ENCODE results near the gene WWC1. TPM values are rescaled to one million over a fixed set of nuclear protein-coding genes. Genes with fewer than 3 reads are reported as not detected.

The WWC1 gene
- total and polyA plus RNA-seq, 9 of the 15 experiments (the other 6 are each of a cell fraction or from before 2014, with no cell fraction given): under 0.01 to 0.54 (median 0.42) TPM; not detected in 6

DNA sequence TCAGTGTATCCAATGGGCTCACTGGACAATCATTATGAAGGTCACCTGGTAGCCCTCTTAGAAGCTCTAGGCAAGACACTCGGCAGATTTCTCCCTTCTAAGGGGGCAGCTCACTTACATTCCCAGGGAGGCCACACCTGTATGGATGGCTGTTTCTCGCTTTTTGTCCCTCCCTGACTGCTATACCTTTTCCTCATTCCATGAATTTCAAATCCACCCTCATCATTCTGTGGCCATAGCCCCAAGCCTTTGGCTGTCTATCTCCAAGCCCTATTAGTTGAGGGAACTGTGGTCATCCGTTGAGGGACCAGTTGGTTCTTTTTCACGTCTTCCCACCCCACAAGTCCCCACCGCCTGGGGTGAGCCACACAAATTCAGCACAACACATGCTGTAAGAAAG is 109.8 kb downstream of the WWC1 start:
- FAIRE-seq (no peak), DNase-seq (ENCODE audit: extremely low read depth in 1 of 4, low spot score in 3 of 4) (no peak), ATAC-seq (no peak)
- H3K27ac ChIP-seq (ENCODE audit: extremely low read depth, low read depth, low read length): no peak overlapping the region
- no peak overlapping the region for H3K9ac ChIP-seq (ENCODE audit: insufficient read depth in 1 of 2, low read depth in 2 of 2, low read length in 2 of 2)
- intact Hi-C loops (cut with micrococcal nuclease) (no loop called here), in situ Hi-C loops (cut with MboI) (no loop called here)
- no peaks in the 10 kb centered on the region for H3K36me3 ChIP-seq (ENCODE audit: control insufficient read depth, insufficient read depth, low read length)
- no peaks in the 10 kb centered on the region for H3K9me3 ChIP-seq (replicated peaks; ENCODE audit: control insufficient read depth, insufficient read depth, low read depth, low read length)
- WGBS (ENCODE audit: insufficient coverage, low coverage, missing lambda C conversion rate): 5% methylated on average over 5 of the region's 5 CpGs
- no peak overlapping the region for H2AFZ ChIP-seq (ENCODE audit: low read depth, low read length)
- H4K20me1 ChIP-seq (replicated peaks; ENCODE audit: control insufficient read depth, insufficient read depth, low read length): no peaks in the 10 kb centered on the region
- ChIA-PET CTCF (ENCODE audit: low intra/inter-chr PET ratio) (no interaction called here), POLR2A (interaction anchor here (0.6 kb wide), 2 partner anchors 405 to 1651 kb away, joined by 5 read pairs; no protein-coding TSS in a partner anchor)
- H3K79me2 ChIP-seq (ENCODE audit: control insufficient read depth, insufficient read depth, low read length): no peaks in the 10 kb centered on the region
- no peak overlapping the region for H3K4me2 ChIP-seq (ENCODE audit: insufficient read depth, low read length)
- no peak overlapping the region for H3K4me3 ChIP-seq
- no peaks in the 10 kb centered on the region for H3K9me1 ChIP-seq (ENCODE audit: control insufficient read depth, insufficient read depth, low read length)
- H3K4me1 ChIP-seq (replicated peaks in 1 of 2; ENCODE audit: control insufficient read depth in 2 of 2, insufficient read depth in 2 of 2, low read length in 2 of 2): no peaks in the 10 kb centered on the region
- H3K27me3 ChIP-seq (ENCODE audit: control insufficient read depth in 2 of 2, insufficient read depth in 2 of 2, low read length in 2 of 2): peaks cover 4 to 19% of the 10 kb centered on the region in 2 experiments; a peak in 3 of 5 replicates
- no TSS peak for BruUV-seq (replicated peaks)
- TF ChIP-seq, protein P1, sequence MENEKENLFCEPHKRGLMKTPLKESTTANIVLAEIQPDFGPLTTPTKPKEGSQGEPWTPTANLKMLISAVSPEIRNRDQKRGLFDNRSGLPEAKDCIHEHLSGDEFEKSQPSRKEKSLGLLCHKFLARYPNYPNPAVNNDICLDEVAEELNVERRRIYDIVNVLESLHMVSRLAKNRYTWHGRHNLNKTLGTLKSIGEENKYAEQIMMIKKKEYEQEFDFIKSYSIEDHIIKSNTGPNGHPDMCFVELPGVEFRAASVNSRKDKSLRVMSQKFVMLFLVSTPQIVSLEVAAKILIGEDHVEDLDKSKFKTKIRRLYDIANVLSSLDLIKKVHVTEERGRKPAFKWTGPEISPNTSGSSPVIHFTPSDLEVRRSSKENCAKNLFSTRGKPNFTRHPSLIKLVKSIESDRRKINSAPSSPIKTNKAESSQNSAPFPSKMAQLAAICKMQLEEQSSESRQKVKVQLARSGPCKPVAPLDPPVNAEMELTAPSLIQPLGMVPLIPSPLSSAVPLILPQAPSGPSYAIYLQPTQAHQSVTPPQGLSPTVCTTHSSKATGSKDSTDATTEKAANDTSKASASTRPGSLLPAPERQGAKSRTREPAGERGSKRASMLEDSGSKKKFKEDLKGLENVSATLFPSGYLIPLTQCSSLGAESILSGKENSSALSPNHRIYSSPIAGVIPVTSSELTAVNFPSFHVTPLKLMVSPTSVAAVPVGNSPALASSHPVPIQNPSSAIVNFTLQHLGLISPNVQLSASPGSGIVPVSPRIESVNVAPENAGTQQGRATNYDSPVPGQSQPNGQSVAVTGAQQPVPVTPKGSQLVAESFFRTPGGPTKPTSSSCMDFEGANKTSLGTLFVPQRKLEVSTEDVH (IDR thresholded peaks at IDR 0.05; ENCODE audit: low read depth, partially characterized antibody): no peak
- TF ChIP-seq ZNF354B (CRISPR knock-in tag; IDR thresholded peaks at IDR 0.05): no peak
- TF ChIP-seq, protein P2, sequence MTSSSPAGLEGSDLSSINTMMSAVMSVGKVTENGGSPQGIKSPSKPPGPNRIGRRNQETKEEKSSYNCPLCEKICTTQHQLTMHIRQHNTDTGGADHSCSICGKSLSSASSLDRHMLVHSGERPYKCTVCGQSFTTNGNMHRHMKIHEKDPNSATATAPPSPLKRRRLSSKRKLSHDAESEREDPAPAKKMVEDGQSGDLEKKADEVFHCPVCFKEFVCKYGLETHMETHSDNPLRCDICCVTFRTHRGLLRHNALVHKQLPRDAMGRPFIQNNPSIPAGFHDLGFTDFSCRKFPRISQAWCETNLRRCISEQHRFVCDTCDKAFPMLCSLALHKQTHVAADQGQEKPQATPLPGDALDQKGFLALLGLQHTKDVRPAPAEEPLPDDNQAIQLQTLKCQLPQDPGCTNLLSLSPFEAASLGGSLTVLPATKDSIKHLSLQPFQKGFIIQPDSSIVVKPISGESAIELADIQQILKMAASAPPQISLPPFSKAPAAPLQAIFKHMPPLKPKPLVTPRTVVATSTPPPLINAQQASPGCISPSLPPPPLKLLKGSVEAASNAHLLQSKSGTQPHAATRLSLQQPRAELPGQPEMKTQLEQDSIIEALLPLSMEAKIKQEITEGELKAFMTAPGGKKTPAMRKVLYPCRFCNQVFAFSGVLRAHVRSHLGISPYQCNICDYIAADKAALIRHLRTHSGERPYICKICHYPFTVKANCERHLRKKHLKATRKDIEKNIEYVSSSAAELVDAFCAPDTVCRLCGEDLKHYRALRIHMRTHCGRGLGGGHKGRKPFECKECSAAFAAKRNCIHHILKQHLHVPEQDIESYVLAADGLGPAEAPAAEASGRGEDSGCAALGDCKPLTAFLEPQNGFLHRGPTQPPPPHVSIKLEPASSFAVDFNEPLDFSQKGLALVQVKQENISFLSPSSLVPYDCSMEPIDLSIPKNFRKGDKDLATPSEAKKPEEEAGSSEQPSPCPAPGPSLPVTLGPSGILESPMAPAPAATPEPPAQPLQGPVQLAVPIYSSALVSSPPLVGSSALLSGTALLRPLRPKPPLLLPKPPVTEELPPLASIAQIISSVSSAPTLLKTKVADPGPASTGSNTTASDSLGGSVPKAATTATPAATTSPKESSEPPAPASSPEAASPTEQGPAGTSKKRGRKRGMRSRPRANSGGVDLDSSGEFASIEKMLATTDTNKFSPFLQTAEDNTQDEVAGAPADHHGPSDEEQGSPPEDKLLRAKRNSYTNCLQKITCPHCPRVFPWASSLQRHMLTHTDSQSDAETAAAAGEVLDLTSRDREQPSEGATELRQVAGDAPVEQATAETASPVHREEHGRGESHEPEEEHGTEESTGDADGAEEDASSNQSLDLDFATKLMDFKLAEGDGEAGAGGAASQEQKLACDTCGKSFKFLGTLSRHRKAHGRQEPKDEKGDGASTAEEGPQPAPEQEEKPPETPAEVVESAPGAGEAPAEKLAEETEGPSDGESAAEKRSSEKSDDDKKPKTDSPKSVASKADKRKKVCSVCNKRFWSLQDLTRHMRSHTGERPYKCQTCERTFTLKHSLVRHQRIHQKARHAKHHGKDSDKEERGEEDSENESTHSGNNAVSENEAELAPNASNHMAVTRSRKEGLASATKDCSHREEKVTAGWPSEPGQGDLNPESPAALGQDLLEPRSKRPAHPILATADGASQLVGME (CRISPR knock-in tag; IDR thresholded peaks at IDR 0.05): no peak
- TF ChIP-seq ZNF175 (CRISPR knock-in tag; IDR thresholded peaks at IDR 0.05; ENCODE audit: low read depth): no peak
- TF ChIP-seq RBM14 (IDR thresholded peaks at IDR 0.05; ENCODE audit: borderline replicate concordance, insufficient read depth, low read depth, low read length): no peak
- TF ChIP-seq, protein P3, sequence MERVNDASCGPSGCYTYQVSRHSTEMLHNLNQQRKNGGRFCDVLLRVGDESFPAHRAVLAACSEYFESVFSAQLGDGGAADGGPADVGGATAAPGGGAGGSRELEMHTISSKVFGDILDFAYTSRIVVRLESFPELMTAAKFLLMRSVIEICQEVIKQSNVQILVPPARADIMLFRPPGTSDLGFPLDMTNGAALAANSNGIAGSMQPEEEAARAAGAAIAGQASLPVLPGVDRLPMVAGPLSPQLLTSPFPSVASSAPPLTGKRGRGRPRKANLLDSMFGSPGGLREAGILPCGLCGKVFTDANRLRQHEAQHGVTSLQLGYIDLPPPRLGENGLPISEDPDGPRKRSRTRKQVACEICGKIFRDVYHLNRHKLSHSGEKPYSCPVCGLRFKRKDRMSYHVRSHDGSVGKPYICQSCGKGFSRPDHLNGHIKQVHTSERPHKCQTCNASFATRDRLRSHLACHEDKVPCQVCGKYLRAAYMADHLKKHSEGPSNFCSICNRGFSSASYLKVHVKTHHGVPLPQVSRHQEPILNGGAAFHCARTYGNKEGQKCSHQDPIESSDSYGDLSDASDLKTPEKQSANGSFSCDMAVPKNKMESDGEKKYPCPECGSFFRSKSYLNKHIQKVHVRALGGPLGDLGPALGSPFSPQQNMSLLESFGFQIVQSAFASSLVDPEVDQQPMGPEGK (CRISPR knock-in tag; IDR thresholded peaks at IDR 0.05; ENCODE audit: borderline replicate concordance): no peak
- no peak for TF ChIP-seq NFIC (IDR thresholded peaks at IDR 0.05)
- TF ChIP-seq, protein P4, sequence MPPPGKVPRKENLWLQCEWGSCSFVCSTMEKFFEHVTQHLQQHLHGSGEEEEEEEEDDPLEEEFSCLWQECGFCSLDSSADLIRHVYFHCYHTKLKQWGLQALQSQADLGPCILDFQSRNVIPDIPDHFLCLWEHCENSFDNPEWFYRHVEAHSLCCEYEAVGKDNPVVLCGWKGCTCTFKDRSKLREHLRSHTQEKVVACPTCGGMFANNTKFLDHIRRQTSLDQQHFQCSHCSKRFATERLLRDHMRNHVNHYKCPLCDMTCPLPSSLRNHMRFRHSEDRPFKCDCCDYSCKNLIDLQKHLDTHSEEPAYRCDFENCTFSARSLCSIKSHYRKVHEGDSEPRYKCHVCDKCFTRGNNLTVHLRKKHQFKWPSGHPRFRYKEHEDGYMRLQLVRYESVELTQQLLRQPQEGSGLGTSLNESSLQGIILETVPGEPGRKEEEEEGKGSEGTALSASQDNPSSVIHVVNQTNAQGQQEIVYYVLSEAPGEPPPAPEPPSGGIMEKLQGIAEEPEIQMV (tag; conservative IDR thresholded peaks at IDR 0.05; ENCODE audit: low read depth): no peak
- no peak for TF ChIP-seq BACH1 (tag; IDR thresholded peaks at IDR 0.05)
- no peak for TF ChIP-seq ZNF384 (IDR thresholded peaks at IDR 0.05; ENCODE audit: low read depth, low read length)

Measured in K562 (cell line).